Dedifferentiated amniotic fluid mesenchymal stem cell (primary cell): ENCODE data around the gene CACNA2D1.
"Not testable (repeated sequence)": the region's sequence is repeated elsewhere in the genome, so short reads cannot be mapped to it uniquely, and the experiment has no call there.

ENCODE experiments used
- DNase-seq: peaks from one replicate; pipeline ENCODE4 v3.0.0-alpha.2; 2016; ENCODE audit errors: extremely low spot score

CACNA2D1 gene

GRCh38 chr7:82393076-82393839 is 50.3 kb downstream of the CACNA2D1 start:
- DNase-seq = no peak

DNA sequence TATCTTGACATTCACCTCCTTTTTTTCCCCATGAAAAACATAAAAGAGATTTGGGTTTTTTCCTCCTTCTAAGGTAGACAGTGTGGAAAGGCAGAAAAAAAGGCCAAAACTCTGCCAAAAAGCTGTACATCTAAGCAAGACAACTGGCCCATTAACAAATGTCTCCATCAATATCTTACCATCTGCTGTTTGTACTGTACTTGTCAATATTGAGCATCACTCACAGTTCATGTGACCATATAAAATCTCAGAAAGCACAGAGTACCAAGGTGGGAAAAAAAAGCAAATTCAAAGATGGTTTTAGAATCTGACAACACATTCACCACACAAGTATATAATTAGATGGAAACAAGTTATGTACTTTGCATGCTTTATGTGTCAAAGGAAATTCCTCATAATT is 52.6 kb downstream of the CACNA2D1 start:
- no peak for DNase-seq

- no peak for DNase-seq
Measured at GRCh38 chr7:82389876-82390275, 53.7 kb downstream of the CACNA2D1 start.

DNA sequence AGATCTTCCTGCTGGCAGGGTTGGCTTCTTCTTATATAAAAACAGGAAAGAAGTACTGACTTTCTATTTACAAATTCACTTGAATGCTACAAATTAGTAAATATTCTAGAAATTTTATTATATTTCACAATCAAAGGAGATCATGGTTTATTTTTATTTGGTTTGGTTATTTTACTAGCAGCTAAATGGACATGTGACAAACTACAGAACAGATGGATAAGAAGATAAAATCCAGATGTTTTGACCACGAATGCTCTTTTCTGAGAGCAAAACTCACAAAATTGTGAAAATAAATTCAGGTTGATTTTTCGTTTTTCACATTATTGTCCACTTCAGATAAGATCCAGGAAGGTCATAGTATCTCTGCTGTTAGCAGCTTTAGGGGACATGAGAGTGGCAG is 55.4 kb downstream of the CACNA2D1 start:
- DNase-seq = peak; percentile 23

GRCh38 chr7:82386571-82386970 is 57.0 kb downstream of the CACNA2D1 start:
- not testable (repeated sequence) for DNase-seq

DNA sequence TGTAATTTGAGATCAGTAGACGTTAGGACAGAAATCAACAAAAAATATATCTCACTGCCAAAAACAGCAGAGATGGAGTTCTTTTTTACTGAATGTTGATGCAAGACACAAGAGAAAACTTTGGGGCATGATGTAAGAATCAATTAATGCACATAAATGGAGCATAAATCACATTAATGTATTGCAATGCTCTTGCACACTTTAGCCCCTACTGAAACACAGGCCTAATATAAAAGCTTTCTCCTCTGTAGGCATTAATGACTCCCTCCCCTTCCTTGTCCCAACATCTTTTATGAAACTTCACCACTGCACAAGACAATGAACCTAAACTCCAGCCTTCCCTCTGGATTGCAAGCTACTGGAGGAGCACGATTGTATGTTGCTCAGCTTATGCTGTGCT is 58.8 kb downstream of the CACNA2D1 start:
- no peak for DNase-seq

- DNase-seq = no peak
Measured at GRCh38 chr7:82384051-82384464, 59.5 kb downstream of the CACNA2D1 start.

GRCh38 chr7:82382276-82382675 is 61.3 kb downstream of the CACNA2D1 start:
- no peak for DNase-seq

DNA sequence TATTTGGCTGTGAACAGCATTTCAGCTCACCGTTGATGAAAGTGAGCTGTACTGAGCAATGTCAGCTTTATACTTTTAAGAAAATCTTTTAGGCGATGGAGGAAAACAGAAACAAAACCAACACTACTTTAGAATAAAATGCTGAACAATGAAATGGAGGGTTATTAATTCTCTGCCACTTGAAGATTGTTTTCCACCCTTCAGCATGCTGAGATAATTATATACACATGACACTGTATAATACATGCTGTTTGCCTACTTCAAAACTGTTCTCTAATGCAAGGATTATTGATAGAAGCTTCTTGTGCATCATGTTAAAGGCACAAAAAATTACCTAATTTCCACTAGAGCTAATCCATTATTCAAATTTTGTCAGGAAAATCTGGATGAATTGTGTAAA is 66.8 kb downstream of the CACNA2D1 start:
- no peak for DNase-seq

DNA sequence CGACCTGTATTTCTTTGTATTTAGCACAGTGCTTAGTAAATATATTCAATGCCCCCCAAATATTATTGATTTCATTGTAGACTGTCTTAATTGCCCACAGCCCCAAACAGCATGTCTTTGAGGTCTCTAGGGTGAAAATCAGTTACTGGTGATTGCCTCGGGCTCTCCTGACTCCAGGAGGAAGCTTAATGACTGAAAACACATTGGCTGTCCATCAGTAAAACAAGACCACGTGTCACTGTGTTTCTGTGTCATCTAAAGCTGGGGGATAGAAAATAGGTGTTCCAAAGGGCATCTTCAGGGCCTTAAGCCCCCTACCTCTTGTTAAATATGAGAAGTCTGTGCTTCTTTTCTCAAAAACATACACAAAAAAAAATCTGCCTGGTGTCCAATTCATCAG is 67.9 kb downstream of the CACNA2D1 start:
- DNase-seq = no peak

DNA sequence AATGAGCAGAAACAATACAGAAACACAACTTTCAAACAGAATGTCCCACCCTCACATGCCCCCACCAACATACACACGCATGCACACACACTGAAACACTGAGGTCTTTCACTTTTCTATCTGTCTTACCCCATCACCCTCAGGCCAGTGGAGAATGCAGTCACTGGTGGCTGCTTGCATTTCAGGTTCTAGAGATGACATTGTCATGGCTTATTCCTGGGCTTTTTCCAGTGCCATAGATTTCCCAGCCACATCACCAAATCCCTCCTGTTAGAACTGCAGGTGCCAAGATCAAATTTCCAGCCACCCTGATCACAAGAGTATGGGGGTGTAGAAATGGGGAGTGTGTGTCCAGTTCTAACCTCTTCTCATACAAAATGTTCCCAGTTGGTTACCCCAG is 68.4 kb downstream of the CACNA2D1 start:
- DNase-seq = no peak

DNA sequence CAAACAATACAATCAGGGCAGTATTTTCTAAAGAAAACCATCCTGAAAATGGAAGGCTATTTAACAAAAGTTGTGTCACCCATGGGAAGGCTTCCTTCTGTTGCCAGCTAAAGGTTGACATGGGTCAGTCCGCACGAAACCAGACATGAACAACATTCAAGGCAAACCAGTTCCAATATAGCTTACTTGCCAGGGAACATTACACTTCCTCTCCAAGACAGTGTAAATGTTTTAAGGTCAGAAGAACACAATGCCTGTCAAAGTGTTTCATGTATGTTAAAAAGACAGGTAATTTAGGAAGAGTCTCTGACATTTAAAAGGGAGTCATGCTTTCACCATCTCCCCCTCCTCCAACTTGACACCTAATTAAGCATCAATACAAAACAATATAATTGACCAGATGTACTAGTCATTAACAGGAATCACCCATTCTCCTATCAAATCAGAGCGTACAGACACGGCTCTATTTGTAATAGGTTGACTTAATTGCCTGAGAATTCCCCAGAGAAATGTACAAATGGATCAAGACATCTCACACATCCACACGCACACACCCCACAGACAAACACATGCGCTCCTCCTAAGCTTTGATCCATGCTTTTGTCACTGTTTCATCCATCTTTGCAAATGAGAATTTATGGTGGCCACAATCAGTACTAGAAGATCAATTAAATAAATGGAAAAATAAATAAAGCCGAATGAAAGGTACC is 69.5 kb downstream of the CACNA2D1 start:
- no peak for DNase-seq

DNA sequence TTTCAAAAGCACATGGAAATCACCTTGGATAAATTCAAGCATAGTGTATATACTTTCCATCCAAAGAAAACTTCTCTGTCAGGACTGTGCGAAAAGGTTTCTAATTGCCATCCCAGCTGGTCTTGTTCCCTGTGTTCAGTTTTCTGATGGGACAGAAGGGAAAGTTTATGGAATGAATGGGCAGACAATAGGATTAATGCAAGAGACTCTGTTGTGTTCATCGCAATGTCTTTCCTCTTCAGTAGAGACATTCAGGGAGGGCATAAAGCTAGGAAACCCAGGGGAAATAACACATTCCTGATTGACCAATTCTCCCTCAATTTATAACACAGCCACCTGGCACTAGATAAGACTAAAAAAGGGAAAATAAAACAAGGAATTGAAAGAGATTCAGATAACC is 78.9 kb downstream of the CACNA2D1 start:
- no peak for DNase-seq

- DNase-seq = no peak
Measured at GRCh38 chr7:82364048-82364447, 79.5 kb downstream of the CACNA2D1 start.

DNA sequence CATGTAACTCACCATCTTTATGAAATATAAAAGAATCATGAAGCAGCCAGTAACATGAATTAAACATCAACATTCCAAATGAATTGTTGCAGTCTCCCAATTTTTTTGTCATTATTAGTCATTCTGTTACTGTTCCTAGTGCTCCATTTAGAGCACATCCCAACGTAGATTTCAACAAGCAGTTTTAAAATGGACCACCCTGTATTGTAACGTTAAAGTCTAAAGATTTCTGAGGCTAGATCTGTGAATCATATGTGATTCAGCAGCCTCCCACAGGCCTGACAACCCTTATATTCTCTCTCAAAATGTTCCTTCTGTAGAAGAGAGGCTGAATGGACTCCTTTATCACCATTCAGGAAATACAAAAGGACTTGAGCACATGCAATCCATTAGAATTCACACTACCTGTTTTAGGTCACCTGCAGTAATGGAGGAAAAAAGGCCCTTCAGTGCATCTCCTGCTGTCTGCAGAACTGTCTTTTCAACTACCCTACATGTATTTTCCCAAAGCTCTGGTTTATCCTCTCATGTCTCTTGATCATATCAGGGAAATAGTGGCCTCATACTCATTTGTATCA is 81.4 kb downstream of the CACNA2D1 start:
- peak; percentile 16 for DNase-seq

DNA sequence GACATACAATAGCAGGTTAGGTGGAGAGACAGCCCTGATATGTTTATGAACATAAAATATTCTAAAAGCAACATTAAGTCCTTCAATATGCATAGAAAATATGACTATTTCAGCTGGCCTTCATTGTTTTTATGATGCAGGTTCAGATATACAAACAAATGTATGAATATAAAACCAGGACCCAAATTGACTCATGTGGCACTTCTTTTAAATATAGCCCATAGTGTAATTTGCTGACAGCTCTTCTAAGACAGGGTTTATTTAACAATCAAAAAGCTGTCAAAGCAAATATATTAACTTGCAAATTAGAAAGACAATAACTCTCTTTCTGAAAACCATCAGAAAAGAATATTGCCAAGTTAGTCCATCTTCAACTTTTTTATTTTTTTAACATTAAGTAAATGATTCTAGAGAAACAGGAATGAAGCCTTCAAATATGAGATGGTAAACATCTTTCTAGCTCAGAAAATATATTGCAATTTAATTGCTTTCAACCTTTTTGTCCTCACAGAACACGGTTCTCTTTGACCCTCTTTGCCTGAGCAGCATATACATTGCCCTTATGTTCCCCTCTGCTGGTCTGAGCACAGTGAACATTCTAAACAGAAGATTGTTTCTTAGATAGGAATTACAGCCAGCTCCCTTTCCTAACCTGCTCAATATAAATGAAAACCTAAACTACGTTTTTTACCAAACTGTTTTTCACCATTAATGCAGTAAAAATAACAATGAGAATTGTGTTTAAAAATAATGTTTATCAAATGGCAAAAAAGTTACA is 82.8 kb downstream of the CACNA2D1 start:
- DNase-seq = no peak

DNA sequence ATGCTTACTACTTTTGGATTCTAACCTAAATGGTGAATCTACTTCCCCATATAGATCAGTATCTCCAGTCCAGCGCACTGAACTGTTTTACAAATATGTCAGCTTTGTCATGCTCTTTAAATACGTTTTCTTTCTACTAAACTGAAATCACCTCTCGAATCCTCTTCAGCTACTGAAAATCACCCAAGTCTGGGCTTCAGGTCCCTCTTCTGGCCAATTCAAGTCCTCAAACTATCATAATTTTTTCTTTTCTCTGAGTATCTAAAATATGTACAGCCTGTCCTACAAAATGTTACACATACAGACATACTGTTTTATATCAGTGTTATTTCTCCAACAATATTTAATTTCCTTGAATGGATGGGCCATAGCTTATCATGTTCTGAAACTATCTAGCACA is 84.2 kb downstream of the CACNA2D1 start:
- DNase-seq = no peak

DNA sequence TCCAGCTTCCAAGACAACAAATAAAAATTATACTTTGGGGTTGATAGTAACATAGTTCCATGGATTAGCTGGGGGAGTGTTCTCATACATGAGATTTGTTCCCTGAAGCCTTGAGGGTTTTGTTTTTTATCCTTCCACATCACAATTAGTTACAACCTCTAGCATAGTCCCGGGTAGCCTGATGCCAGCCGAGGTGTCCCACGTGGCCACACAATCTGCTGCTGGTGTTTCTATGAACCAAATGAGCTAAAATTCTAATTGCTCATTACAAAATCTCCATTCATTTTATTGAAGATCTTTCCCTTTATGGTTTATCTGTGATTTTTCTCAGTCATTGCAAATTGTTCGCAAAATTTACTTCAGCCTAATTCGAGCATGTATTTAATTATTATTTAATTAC is 84.7 kb downstream of the CACNA2D1 start:
- DNase-seq = no peak

- DNase-seq = no peak
Measured at GRCh38 chr7:82358009-82358578, 85.5 kb downstream of the CACNA2D1 start.

DNA sequence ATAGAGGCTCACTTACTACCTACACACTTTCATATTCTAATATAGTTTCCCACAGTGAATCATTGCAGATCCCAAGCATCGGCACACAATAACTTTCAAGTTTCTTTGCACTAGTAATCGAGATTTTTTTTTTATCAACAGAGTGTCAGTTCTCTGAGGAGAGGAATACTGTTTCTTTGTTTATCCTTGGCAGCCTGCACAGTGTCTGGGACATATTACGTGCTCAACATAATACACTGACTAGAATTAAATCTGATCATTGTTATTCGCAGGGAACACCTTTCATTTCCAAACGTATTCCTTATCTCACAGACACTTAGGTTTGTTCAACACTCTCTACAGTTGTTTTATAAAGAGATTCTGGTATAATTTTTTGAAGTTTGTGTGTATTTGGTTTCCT is 95.3 kb downstream of the CACNA2D1 start:
- no peak for DNase-seq

DNA sequence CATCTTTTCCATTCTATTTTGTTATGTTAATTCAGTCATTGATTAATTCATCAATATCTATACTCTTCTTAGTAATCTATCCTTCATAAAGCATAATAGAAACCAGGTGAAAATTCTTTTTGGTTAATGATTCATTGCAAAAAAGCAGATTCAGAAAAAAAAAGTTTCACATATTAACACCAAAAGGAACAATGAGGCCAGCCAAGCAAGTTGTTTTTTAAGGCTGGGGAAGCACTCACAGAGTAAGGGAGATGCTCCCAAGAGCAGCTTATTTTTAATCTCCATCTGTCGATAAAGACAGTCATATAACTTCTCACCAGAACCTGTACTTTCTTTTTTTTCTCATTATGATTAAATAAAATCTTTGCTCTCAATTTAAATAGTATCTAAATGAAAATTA is 95.8 kb downstream of the CACNA2D1 start:
- DNase-seq = no peak

- DNase-seq = no peak
Measured at GRCh38 chr7:82345886-82346285, 97.7 kb downstream of the CACNA2D1 start.
